Ascending aorta (tissue), 2 donors: ENCODE data around the gene PEAK1. TPM values are rescaled to one million over a fixed set of nuclear protein-coding genes. Genes with fewer than 3 reads are reported as not detected.
"Not testable (repeated sequence)": the region's sequence is repeated elsewhere in the genome, so short reads cannot be mapped to it uniquely, and the experiment has no call there.

ENCODE experiments used
- DNase-seq, 2 donors: peaks; one replicate each; pipeline ENCODE4 v3.0.0-alpha.2; 2019; ENCODE audit warnings: low spot score in 2 of 2
- H3K27ac ChIP-seq, 2 donors: fragments of 200-600 bp; sonication (generic); one replicate each; pipeline ENCODE4 v1.5.1; 2016 to 2017; ENCODE audit warnings: mild to moderate bottlenecking in 1 of 2
- H3K27me3 ChIP-seq: fragments of 200-600 bp; sonication (generic); one replicate; pipeline ENCODE4 v1.5.1; 2017
- H3K36me3 ChIP-seq, 2 donors: fragments of 200-600 bp; sonication (generic); one replicate each; pipeline ENCODE4 v1.5.1; 2016
- H3K4me1 ChIP-seq, 2 donors: fragments of 200-600 bp; sonication (generic); one replicate each; pipeline ENCODE4 v1.5.1; 2016 to 2017; ENCODE audit warnings: mild to moderate bottlenecking in 1 of 2
- H3K4me3 ChIP-seq, 2 donors: fragments of 200-600 bp; sonication (generic); one replicate each; pipeline ENCODE4 v1.5.1; 2016 to 2017; ENCODE audit warnings: mild to moderate bottlenecking in 1 of 2
- H3K9me3 ChIP-seq, 2 donors: fragments of 200-600 bp; sonication (generic); one replicate each; pipeline ENCODE4 v1.5.1; 2016
- intact Hi-C: fragments of 100-400 bp; cut with DNase I; formaldehyde crosslinking; loops from one replicate; pipeline ENCODE4 v1.15.1; 2023
- total RNA-seq: library from RNA; depleted of rRNA; stranded (reverse); fragments of >200 nt; gene quantifications from one replicate; pipeline ENCODE4 v1.1.0, GENCODE V29; 2016
- TF ChIP-seq, protein P1 (sequence below), 3 experiments: fragments of 200-600 bp in 2 of 3; fragments of 450-650 bp in 1 of 3; sonication (generic) in 2 of 3; IDR thresholded peaks; one replicate each; pipeline ENCODE4 v1.5.1; 2016 to 2019; ENCODE audit warnings: antibody characterized with exemption in 3 of 3, mild to moderate bottlenecking in 1 of 3, moderate library complexity in 1 of 3

The PEAK1 gene
- total RNA-seq, 1 donor from 2014 or later, result 53.7 TPM

DNA sequence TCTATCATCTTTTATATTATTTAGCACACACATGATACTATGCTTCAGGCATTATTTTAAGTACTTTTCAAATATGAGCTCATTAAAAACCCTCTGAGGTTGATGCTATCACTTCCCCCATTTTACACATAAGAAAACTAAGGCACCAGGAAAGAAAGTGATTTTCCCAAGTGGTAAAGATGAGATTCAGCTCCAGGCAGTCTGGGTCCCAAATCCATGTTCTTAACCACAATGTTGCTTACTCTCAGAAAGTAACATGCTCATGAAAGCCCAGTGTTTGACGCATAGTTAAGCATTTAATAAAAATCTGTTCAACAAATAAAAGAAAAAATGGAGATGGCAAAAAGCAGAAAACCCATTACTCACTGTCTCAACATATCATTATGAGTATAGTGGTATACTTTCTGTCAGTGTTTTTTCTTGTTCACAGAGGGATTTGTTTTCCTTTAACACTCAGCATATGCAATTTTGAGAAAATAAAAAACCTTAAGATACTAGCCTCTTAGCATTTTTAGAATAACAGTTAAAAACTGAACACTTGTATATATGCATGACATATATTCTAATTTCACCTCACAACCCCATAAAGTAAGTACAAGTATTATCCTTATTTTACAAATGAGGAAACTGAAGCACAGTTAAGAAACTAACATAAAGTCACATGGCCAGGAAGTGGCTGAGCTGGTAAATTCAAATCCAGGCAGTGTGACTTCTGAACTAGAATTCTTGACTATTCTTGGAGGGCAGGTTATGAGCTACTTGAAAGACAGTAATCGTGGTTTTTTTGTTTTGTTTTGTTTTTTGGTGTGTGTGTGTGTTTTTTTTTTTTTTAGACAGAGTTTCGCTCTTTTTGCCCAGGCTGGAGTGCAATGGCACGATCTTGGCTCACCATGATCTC is 10.4 kb downstream of the PEAK1 start:
- Histone ChIP-seq H3K9me3 (no peaks in the 10 kb centered on the region), H3K27me3 (no peaks in the 10 kb centered on the region), H3K36me3 (no peaks in the 10 kb centered on the region), H3K27ac (no peak overlapping the region), H3K4me3 (no peak overlapping the region), H3K4me1 (no peaks in the 10 kb centered on the region)
- TF ChIP-seq, protein P1, sequence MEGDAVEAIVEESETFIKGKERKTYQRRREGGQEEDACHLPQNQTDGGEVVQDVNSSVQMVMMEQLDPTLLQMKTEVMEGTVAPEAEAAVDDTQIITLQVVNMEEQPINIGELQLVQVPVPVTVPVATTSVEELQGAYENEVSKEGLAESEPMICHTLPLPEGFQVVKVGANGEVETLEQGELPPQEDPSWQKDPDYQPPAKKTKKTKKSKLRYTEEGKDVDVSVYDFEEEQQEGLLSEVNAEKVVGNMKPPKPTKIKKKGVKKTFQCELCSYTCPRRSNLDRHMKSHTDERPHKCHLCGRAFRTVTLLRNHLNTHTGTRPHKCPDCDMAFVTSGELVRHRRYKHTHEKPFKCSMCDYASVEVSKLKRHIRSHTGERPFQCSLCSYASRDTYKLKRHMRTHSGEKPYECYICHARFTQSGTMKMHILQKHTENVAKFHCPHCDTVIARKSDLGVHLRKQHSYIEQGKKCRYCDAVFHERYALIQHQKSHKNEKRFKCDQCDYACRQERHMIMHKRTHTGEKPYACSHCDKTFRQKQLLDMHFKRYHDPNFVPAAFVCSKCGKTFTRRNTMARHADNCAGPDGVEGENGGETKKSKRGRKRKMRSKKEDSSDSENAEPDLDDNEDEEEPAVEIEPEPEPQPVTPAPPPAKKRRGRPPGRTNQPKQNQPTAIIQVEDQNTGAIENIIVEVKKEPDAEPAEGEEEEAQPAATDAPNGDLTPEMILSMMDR (IDR thresholded peaks at IDR 0.05), result no peak
- no peak for DNase-seq
- intact Hi-C loops, result loop anchor here (10.0 kb wide), 1 partner anchor 665 kb away; the partner anchor contains the start of gene TBC1D2B

DNA sequence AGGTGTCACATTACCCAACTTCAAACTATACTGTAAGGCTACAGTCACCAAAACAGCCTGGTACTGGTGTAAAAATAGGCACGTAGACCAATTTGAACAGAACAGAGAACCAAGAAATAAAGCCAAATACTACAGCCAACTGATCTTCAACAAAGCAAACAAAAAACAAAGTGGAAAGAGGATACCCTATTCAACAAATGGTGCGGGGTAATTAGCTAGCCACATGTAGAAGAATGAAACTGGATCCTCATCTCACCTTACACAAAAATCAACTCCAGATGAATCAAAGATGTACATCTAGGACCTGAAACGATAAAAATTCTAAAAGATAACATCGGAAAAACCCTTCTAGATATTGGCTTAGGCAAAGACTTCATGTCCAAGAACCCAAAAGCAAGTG is 13.1 kb downstream of the PEAK1 start:
- Histone ChIP-seq H3K9me3 (no peaks in the 10 kb centered on the region), H3K4me3 (no peak overlapping the region), H3K36me3 (no peaks in the 10 kb centered on the region), H3K4me1 (no peaks in the 10 kb centered on the region), H3K27ac (no peak overlapping the region), H3K27me3 (no peaks in the 10 kb centered on the region)
- intact Hi-C loops, result no loop called here
- TF ChIP-seq, protein P1 (IDR thresholded peaks at IDR 0.05), result no peak
- no peak for DNase-seq

DNA sequence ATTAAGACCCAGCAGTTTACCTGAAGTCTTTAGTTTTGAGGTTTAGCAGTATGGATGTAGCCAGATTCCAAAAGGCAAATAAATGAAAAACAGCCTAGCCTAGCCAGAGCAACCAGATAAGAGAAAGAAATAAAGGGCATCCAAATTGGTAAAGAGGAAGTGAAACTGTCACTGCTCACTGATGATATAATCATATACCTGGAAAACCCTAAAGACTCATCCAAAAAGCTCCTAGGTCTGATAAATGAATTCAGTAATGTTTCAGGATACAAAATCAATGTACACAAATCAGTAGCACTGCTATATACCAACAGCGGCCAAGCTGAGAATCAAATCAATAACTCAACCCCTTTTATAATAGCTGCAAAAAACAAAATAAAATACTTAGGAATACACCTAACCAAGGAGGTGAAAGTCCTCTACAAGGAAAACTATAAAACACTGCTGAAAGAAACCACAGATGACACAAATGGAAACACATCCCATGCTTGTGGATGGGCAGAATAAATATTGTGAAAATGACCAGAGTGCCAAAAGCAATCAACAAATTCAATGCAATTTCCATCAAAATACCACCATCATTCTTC is 13.6 kb downstream of the PEAK1 start:
- intact Hi-C loops, H3K27ac ChIP-seq, DNase-seq, H3K27me3 ChIP-seq, H3K4me3 ChIP-seq, H3K4me1 ChIP-seq, H3K36me3 ChIP-seq, H3K9me3 ChIP-seq: not testable (repeated sequence)

DNA sequence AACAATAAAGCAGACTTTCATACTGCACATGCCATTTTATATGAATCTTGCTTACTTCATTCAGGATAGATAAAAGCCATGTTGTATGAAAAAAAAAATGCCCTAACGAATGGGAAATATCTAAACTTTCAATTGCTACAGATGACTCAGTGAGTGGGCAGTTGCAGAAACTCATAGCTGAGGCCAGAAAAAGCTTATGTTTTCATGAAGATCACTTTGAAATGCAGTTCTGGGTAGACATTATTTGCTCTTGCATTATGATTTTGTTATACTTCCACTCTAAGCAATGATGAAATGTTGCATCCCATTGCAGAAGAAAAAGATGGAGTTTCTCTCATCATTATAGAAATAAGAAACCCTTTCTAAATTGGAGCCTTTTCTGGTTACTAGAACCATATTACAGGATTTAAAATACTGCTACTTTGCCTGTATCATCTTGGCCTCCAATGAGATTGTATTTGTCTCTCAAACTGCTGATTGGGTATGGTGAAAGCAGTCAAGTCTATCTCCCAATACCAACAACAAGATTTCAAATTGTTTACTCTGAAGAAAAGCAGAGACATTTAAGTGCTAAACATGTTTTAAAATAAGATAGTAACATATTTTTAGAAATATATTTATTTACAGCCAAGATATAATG is 17.0 kb downstream of the PEAK1 start:
- H3K9me3 ChIP-seq, result peaks cover 10 to 26% of the 10 kb centered on the region in 2 donors
- no peak for DNase-seq
- H3K27me3 ChIP-seq, result no peaks in the 10 kb centered on the region
- H3K36me3 ChIP-seq, result no peaks in the 10 kb centered on the region
- H3K4me3 ChIP-seq, result no peak overlapping the region
- no peaks in the 10 kb centered on the region for H3K4me1 ChIP-seq
- TF ChIP-seq, protein P1 (IDR thresholded peaks at IDR 0.05), result no peak
- H3K27ac ChIP-seq, result no peak overlapping the region
- intact Hi-C loops, result no loop called here

DNA sequence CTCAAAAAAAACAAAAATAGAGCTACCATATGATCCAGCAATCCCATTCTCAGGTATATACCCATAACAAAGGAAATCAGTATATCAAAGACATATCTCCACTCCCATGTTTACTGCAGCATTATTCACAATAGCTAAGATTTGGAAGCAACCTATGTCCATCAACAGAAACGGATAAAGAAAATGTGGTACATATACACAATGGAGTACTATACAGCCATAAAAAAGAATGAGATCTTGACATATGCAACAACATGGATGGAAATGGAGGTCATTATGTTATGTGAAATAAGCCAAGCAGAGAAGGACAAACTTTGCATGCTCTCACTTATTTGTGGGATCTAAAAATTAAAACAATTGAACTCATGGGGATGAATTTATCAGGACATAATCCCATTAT is 19.6 kb downstream of the PEAK1 start:
- intact Hi-C loops, result no loop called here
- no peak for DNase-seq
- no peaks in the 10 kb centered on the region for H3K36me3 ChIP-seq
- no peaks in the 10 kb centered on the region for H3K4me1 ChIP-seq
- no peaks in the 10 kb centered on the region for H3K27me3 ChIP-seq
- no peak overlapping the region for H3K27ac ChIP-seq
- H3K4me3 ChIP-seq, result no peak overlapping the region
- TF ChIP-seq, protein P1 (IDR thresholded peaks at IDR 0.05), result no peak
- H3K9me3 ChIP-seq, result peaks cover 10 to 40% of the 10 kb centered on the region in 2 donors

DNA sequence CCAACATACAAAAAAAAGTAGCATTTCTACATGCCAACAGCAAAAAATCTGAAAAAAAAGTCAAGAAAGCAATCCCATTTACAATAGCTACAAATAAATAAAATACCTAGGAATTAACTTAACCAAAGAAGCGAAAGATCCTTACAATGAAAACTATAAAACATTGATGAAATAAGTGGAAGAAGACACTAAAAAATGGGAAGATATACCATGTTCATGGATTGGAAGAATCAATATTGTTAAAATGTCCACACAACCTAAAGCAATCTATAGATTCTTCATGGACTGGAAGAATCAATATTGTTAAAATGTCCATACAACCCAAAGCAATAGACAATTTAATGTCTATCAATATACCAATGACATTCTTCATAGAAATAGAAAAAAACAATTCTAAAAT is 21.0 kb downstream of the PEAK1 start:
- no peak overlapping the region for H3K4me3 ChIP-seq
- H3K27ac ChIP-seq, result no peak overlapping the region
- intact Hi-C loops, result no loop called here
- H3K27me3 ChIP-seq, result no peaks in the 10 kb centered on the region
- TF ChIP-seq, protein P1 (IDR thresholded peaks at IDR 0.05), result no peak
- no peaks in the 10 kb centered on the region for H3K4me1 ChIP-seq
- H3K36me3 ChIP-seq, result no peaks in the 10 kb centered on the region
- DNase-seq, result no peak
- peaks cover 10 to 52% of the 10 kb centered on the region in 2 donors for H3K9me3 ChIP-seq
